KMS-11 (cell line): ENCODE results near the gene FOXJ2.

Experiments
- H2AFZ ChIP-seq: fragments of 200-600 bp; sonication (generic); 2 replicates; pipeline ENCODE4 v1.6.1; 2016; ENCODE audit warnings: antibody characterized with exemption, mixed run types, low read depth
- H3K27ac ChIP-seq: fragments of 200-600 bp; sonication (generic); 2 replicates; pipeline ENCODE4 v1.6.1; 2016; ENCODE audit warnings: mild to moderate bottlenecking, mixed run types
- H3K27me3 ChIP-seq: fragments of 200-600 bp; sonication (generic); 2 replicates; pipeline ENCODE4 v1.6.1; 2017; ENCODE audit warnings: mild to moderate bottlenecking, low read depth, mixed run types, moderate library complexity; ENCODE audit not compliant: insufficient read depth
- H3K36me3 ChIP-seq: fragments of 200-600 bp; sonication (generic); 2 replicates; pipeline ENCODE4 v1.6.1; 2017; ENCODE audit warnings: mild to moderate bottlenecking, mixed run types; ENCODE audit not compliant: insufficient read depth
- H3K4me1 ChIP-seq: fragments of 200-600 bp; sonication (generic); 2 replicates; pipeline ENCODE4 v1.6.1; 2016; ENCODE audit warnings: mild to moderate bottlenecking, low read depth, mixed run types; ENCODE audit not compliant: poor library complexity, severe bottlenecking
- H3K4me2 ChIP-seq: fragments of 200-600 bp; sonication (generic); 2 replicates; pipeline ENCODE4 v1.7.0; 2016; ENCODE audit warnings: mild to moderate bottlenecking, mixed run types
- H3K4me3 ChIP-seq: fragments of 200-600 bp; sonication (generic); IDR thresholded peaks from 2 replicates; pipeline ENCODE4 v1.6.1; 2017; ENCODE audit warnings: low read depth, low read length, mixed read lengths; ENCODE audit not compliant: insufficient read depth
- H3K79me2 ChIP-seq: fragments of 200-600 bp; sonication (generic); 2 replicates; pipeline ENCODE4 v1.6.1; 2016; ENCODE audit warnings: low read depth, mixed run types; ENCODE audit not compliant: insufficient read depth
- H3K9ac ChIP-seq: fragments of 200-600 bp; sonication (generic); 2 replicates; pipeline ENCODE4 v1.6.1; 2016; ENCODE audit warnings: mild to moderate bottlenecking, mixed run types
- H4K20me1 ChIP-seq: fragments of 200-600 bp; sonication (generic); 2 replicates; pipeline ENCODE4 v1.6.1; 2016; ENCODE audit warnings: mild to moderate bottlenecking, mixed run types; ENCODE audit not compliant: insufficient read depth
- CTCF ChIP-seq: fragments of 200-600 bp; sonication (generic); conservative IDR thresholded peaks from 2 replicates; pipeline ENCODE4 v1.6.1; 2017; ENCODE audit warnings: low read depth, mild to moderate bottlenecking, antibody characterized with exemption, low read length, moderate library complexity, mixed read lengths

The FOXJ2 gene

DNA sequence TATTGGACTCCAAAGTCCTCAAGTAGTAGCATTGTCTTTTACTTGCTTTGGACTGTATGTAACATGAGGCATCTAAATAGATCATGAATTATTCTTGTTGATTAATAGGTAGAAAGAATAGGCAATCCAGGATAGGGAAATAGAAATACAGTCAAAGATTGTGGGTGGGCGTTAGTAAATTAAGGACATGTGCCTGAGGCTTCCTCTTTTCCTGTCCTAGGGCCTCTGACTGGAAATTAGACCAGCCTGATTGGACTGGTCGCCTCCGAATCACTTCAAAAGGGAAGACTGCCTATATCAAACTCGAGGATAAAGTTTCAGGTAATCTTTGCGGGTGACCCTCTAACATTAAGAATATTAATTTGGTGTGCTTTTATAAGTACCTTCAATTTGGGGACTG lies 57.2 kb downstream of the FOXJ2 start:
- Histone ChIP-seq H3K4me2 (no peak overlapping the region), H3K36me3 (no peaks in the 10 kb centered on the region), H3K27ac (no peak overlapping the region), H3K4me3 (no peak overlapping the region), H3K4me1 (peaks cover 20% of the 10 kb centered on the region), H3K27me3 (no peaks in the 10 kb centered on the region), H3K9ac (no peak overlapping the region), H3K79me2 (peaks cover 39% of the 10 kb centered on the region), H4K20me1 (no peaks in the 10 kb centered on the region), H2AFZ (no peak overlapping the region)
- TF ChIP-seq CTCF = no peak

- Histone ChIP-seq H3K9ac (no peak overlapping the region), H2AFZ (no peak overlapping the region), H3K4me3 (no peak overlapping the region), H3K36me3 (no peaks in the 10 kb centered on the region), H3K27me3 (no peaks in the 10 kb centered on the region), H3K27ac (no peak overlapping the region), H3K4me2 (no peak overlapping the region), H3K79me2 (peaks cover 11% of the 10 kb centered on the region), H3K4me1 (no peaks in the 10 kb centered on the region), H4K20me1 (no peaks in the 10 kb centered on the region)
- TF ChIP-seq CTCF = no peak
Observed at GRCh38 chr12:8093291-8093690, 60.8 kb downstream of the FOXJ2 start.

GRCh38 chr12:8096281-8096915 lies 63.9 kb downstream of the FOXJ2 start:
- Histone ChIP-seq H2AFZ (no peak overlapping the region), H3K4me3 (no peak overlapping the region), H4K20me1 (no peaks in the 10 kb centered on the region), H3K4me1 (no peaks in the 10 kb centered on the region), H3K9ac (no peak overlapping the region), H3K79me2 (no peaks in the 10 kb centered on the region), H3K27me3 (no peaks in the 10 kb centered on the region), H3K4me2 (no peak overlapping the region), H3K27ac (no peak overlapping the region), H3K36me3 (no peaks in the 10 kb centered on the region)
- TF ChIP-seq CTCF = no peak

- no peaks in the 10 kb centered on the region for H3K4me1 ChIP-seq
- no peaks in the 10 kb centered on the region for H4K20me1 ChIP-seq
- no peak for TF ChIP-seq CTCF
- no peaks in the 10 kb centered on the region for H3K79me2 ChIP-seq
- no peaks in the 10 kb centered on the region for H3K36me3 ChIP-seq
- H3K27ac ChIP-seq = no peak overlapping the region
- H3K4me3 ChIP-seq = no peak overlapping the region
- H3K4me2 ChIP-seq = no peak overlapping the region
- no peak overlapping the region for H3K9ac ChIP-seq
- H3K27me3 ChIP-seq = no peaks in the 10 kb centered on the region
- no peak overlapping the region for H2AFZ ChIP-seq
Observed at GRCh38 chr12:8099235-8099634, 66.7 kb downstream of the FOXJ2 start.
